ENCODE results near the gene TIGD3.
A peak's percentile ranks its signal among the peaks of the same experiment; 100 is the strongest.

Gene TIGD3

GRCh38 chr11:65351511-65351910, 3.0 kb upstream of the TIGD3 start:
- peaks cover 9% of the 10 kb centered on the region for H3K27me3 Mint-ChIP-seq (ENCODE audit: low read depth)
- H3K9me3 Mint-ChIP-seq = no peaks in the 10 kb centered on the region
- H3K27ac Mint-ChIP-seq = no peak overlapping the region
- H3K4me1 Mint-ChIP-seq (ENCODE audit: low read depth) = peaks cover 16% of the 10 kb centered on the region
- peaks cover 23% of the 10 kb centered on the region for H3K36me3 Mint-ChIP-seq (ENCODE audit: low read depth)
- H3K4me3 Mint-ChIP-seq = no peak overlapping the region

- Mint-ChIP-seq H3K27ac (no peak overlapping the region), H3K9me3 (no peaks in the 10 kb centered on the region), H3K4me3 (no peak overlapping the region), H3K27me3 (ENCODE audit: low read depth) (peaks cover 17% of the 10 kb centered on the region), H3K36me3 (ENCODE audit: low read depth) (peaks cover 21% of the 10 kb centered on the region), H3K4me1 (ENCODE audit: low read depth) (peaks cover 16% of the 10 kb centered on the region)
Observed at GRCh38 chr11:65352783-65353182, 1.8 kb upstream of the TIGD3 start.

GRCh38 chr11:65353376-65353775, 1.2 kb upstream of the TIGD3 start:
- H3K9me3 Mint-ChIP-seq = no peaks in the 10 kb centered on the region
- H3K36me3 Mint-ChIP-seq (ENCODE audit: low read depth) = peaks cover 19% of the 10 kb centered on the region
- H3K27ac Mint-ChIP-seq = no peak overlapping the region
- H3K4me3 Mint-ChIP-seq = peak overlapping the region; percentile 66
- peaks cover 17% of the 10 kb centered on the region for H3K27me3 Mint-ChIP-seq (ENCODE audit: low read depth)
- peaks cover 16% of the 10 kb centered on the region for H3K4me1 Mint-ChIP-seq (ENCODE audit: low read depth)

DNA sequence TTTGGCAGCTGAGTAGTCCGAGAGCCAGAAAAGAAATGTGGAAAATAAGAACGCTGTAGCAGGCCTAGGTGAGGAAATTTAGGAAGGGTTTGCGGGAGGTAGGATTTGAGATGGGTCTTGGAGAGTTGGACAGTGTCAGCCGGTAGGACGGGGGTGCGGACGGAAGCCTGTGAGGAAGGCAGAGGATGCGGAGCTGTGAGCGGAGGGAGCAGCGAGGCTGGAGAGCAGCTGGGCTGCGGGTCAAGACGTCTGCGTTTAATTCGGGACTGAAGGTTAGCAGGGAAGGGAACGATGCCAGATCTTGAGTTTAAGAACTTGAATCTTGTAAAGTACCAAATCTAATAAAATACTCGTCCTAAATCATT, 669 bp upstream of the TIGD3 start:
- Mint-ChIP-seq H3K27ac (peak overlapping the region; percentile 12), H3K9me3 (no peaks in the 10 kb centered on the region), H3K36me3 (ENCODE audit: low read depth) (peaks cover 14% of the 10 kb centered on the region), H3K27me3 (ENCODE audit: low read depth) (peaks cover 17% of the 10 kb centered on the region), H3K4me1 (ENCODE audit: low read depth) (peaks cover 16% of the 10 kb centered on the region), H3K4me3 (peak overlapping the region; percentile 66)

DNA sequence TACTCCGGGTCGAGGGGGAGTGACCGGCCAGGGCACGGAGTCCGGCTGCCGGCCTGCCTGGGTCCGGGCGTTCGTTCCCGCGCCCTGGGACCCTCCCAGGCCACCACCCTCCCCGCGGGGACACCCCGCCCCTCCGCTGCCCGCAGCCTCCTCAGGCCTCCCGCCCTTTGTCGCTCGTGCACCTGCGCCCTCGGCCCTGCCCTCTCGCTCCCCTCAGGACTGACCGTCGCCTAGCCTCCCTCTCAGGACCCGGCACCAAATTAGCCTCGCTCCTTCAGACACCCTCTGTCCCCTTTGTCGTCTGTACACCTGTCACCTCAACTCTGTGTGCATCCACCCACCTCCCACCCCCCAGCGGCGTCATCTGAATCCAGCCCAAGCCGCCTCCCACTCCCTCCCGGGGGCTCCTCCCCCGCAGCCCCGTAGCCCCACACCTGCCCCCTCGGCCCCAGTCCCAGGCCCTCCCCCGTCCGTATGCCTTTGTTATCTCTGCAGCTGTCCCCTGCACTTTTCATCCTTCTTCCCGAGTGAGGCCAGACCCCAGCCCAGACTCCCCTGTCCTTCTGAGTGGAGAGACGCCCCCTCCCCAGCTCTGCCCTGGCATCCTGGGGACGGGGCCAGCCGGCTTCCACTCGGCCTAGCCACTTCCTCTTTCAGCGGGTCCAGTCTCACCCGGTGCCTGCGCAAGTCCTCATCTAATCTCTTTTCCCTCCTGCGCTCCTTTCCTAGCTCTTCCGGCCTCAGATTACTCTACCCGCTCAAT, 643 bp downstream of the TIGD3 start:
- peak overlapping the region; percentile 92 for H3K4me3 Mint-ChIP-seq
- H3K27ac Mint-ChIP-seq = peak overlapping the region; percentile 78
- peaks cover 11% of the 10 kb centered on the region for H3K36me3 Mint-ChIP-seq (ENCODE audit: low read depth)
- H3K4me1 Mint-ChIP-seq (ENCODE audit: low read depth) = peaks cover 15% of the 10 kb centered on the region
- peaks cover 17% of the 10 kb centered on the region for H3K27me3 Mint-ChIP-seq (ENCODE audit: low read depth)
- H3K9me3 Mint-ChIP-seq = no peaks in the 10 kb centered on the region

DNA sequence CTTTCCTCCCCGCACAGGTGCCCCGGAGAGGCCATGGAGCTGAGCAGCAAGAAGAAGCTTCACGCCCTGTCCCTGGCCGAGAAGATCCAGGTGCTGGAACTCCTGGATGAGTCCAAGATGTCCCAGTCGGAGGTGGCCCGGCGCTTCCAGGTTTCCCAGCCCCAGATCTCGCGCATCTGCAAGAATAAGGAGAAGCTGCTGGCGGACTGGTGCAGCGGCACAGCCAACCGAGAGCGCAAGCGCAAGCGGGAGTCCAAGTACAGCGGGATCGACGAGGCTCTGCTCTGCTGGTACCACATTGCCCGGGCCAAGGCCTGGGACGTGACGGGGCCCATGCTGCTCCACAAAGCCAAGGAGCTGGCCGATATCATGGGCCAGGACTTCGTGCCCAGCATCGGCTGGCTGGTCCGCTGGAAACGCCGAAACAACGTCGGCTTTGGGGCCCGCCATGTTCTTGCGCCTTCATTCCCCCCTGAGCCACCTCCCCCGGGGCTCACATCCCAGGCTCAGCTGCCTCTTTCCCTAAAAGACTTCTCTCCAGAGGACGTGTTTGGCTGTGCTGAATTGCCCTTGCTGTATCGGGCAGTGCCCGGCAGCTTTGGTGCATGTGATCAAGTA, 1.3 kb downstream of the TIGD3 start:
- Mint-ChIP-seq H3K4me3 (peak overlapping the region; percentile 92), H3K27ac (peak overlapping the region; percentile 60), H3K9me3 (no peaks in the 10 kb centered on the region), H3K4me1 (ENCODE audit: low read depth) (peaks cover 15% of the 10 kb centered on the region), H3K27me3 (ENCODE audit: low read depth) (peaks cover 17% of the 10 kb centered on the region), H3K36me3 (ENCODE audit: low read depth) (peaks cover 11% of the 10 kb centered on the region)

DNA sequence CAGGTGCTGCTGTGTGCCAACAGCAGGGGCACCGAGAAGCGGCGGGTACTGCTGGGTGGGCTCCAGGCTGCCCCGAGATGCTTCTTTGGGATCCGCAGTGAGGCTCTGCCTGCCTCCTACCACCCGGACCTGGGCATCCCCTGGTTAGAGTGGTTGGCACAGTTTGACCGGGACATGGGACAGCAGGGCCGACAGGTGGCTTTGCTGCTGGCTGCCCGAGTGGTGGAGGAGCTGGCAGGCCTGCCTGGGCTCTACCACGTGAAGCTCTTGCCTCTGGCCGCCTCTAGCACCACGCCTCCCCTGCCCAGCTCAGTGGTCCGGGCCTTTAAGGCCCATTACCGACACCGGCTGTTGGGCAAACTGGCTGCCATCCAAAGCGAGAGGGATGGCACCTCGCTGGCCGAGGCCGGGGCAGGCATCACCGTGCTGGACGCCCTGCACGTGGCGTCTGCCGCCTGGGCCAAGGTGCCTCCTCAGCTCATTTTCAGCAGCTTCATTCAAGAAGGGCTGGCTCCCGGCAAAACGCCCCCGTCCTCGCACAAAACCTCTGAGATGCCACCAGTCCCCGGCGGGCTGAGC, 1.9 kb downstream of the TIGD3 start:
- Mint-ChIP-seq H3K27me3 (ENCODE audit: low read depth) (peaks cover 17% of the 10 kb centered on the region), H3K9me3 (no peaks in the 10 kb centered on the region), H3K27ac (peak overlapping the region; percentile 55), H3K4me1 (ENCODE audit: low read depth) (peaks cover 15% of the 10 kb centered on the region), H3K36me3 (ENCODE audit: low read depth) (peaks cover 10% of the 10 kb centered on the region), H3K4me3 (peak overlapping the region; percentile 72)

GRCh38 chr11:65357856-65358356, 3.4 kb downstream of the TIGD3 start:
- peaks cover 17% of the 10 kb centered on the region for H3K27me3 Mint-ChIP-seq (ENCODE audit: low read depth)
- no peaks in the 10 kb centered on the region for H3K36me3 Mint-ChIP-seq (ENCODE audit: low read depth)
- H3K4me3 Mint-ChIP-seq = no peak overlapping the region
- no peak overlapping the region for H3K27ac Mint-ChIP-seq
- H3K9me3 Mint-ChIP-seq = no peaks in the 10 kb centered on the region
- H3K4me1 Mint-ChIP-seq (ENCODE audit: low read depth) = peaks cover 15% of the 10 kb centered on the region

DNA sequence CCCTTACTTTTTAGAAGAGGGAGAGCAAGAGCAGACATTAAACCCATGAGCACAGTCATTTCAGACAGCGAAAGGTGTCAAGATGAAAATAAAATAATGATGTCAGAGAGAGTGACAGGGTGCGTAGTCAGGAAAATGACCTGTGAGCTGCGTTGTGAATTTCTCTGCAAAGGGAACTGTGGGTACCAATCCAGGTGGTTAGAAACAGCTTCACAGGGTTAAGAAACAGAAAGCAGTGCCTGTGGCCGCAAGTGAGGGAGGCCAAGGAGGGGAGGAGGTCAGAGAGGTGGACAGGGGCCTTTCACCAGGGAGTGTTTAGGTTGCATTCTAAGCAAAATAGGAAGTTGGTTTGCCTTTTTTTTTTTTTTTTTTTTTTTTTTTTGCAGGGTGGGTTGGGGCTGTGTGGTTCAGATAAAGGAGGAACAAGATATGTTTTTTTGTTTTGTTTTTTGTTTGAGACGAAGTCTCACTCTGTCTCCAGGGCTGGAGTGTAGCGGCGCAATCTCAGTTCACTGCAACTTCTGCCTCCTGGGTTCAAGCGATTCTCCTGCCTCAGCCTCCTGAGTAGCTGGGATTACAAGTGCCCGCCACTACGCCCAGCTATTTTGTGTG, 7.9 kb downstream of the TIGD3 start:
- peaks cover under 1% of the 10 kb centered on the region for H3K27me3 Mint-ChIP-seq (ENCODE audit: low read depth)
- peaks cover 9% of the 10 kb centered on the region for H3K4me1 Mint-ChIP-seq (ENCODE audit: low read depth)
- no peaks in the 10 kb centered on the region for H3K36me3 Mint-ChIP-seq (ENCODE audit: low read depth)
- H3K4me3 Mint-ChIP-seq = no peak overlapping the region
- H3K27ac Mint-ChIP-seq = no peak overlapping the region
- H3K9me3 Mint-ChIP-seq = no peaks in the 10 kb centered on the region

GRCh38 chr11:65362966-65363365, 8.4 kb downstream of the TIGD3 start:
- H3K9me3 Mint-ChIP-seq = no peaks in the 10 kb centered on the region
- H3K27me3 Mint-ChIP-seq (ENCODE audit: low read depth) = no peaks in the 10 kb centered on the region
- no peak overlapping the region for H3K4me3 Mint-ChIP-seq
- H3K27ac Mint-ChIP-seq = no peak overlapping the region
- H3K4me1 Mint-ChIP-seq (ENCODE audit: low read depth) = peaks cover 9% of the 10 kb centered on the region
- H3K36me3 Mint-ChIP-seq (ENCODE audit: low read depth) = no peaks in the 10 kb centered on the region

DNA sequence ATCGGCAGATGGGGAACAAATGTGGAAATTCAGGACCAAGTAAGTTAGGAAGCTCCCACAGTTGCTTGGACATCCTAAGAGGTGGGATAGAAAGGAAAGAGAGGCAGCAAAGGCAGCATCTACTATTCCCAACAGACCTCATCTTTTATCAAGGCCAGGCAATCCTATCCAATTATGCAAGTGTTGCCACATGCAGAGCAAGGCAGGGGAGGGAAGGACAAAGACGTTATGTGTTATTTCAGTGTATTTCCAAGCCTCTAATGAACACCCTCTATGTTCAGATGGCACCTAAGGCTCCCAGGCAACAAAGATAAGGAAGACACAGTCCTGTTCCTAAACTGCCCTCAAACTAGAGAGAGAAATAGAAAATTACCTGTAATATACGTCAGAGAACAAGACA, 9.2 kb downstream of the TIGD3 start:
- Mint-ChIP-seq H3K27me3 (ENCODE audit: low read depth) (peaks cover under 1% of the 10 kb centered on the region), H3K9me3 (no peaks in the 10 kb centered on the region), H3K36me3 (ENCODE audit: low read depth) (no peaks in the 10 kb centered on the region), H3K4me1 (ENCODE audit: low read depth) (peaks cover 9% of the 10 kb centered on the region), H3K27ac (no peak overlapping the region), H3K4me3 (no peak overlapping the region)

GRCh38 chr11:65366340-65366773, 11.8 kb downstream of the TIGD3 start:
- H3K4me3 Mint-ChIP-seq = no peak overlapping the region
- H3K36me3 Mint-ChIP-seq (ENCODE audit: low read depth) = no peaks in the 10 kb centered on the region
- H3K27me3 Mint-ChIP-seq (ENCODE audit: low read depth) = peaks cover 5% of the 10 kb centered on the region
- no peak overlapping the region for H3K27ac Mint-ChIP-seq
- no peaks in the 10 kb centered on the region for H3K9me3 Mint-ChIP-seq
- peaks cover 9% of the 10 kb centered on the region for H3K4me1 Mint-ChIP-seq (ENCODE audit: low read depth)

GRCh38 chr11:65370659-65371049, 16.1 kb downstream of the TIGD3 start:
- H3K27me3 Mint-ChIP-seq (ENCODE audit: low read depth) = peaks cover 5% of the 10 kb centered on the region
- H3K4me1 Mint-ChIP-seq (ENCODE audit: low read depth) = peaks cover 8% of the 10 kb centered on the region
- no peaks in the 10 kb centered on the region for H3K36me3 Mint-ChIP-seq (ENCODE audit: low read depth)
- no peak overlapping the region for H3K4me3 Mint-ChIP-seq
- no peak overlapping the region for H3K27ac Mint-ChIP-seq
- no peaks in the 10 kb centered on the region for H3K9me3 Mint-ChIP-seq

DNA sequence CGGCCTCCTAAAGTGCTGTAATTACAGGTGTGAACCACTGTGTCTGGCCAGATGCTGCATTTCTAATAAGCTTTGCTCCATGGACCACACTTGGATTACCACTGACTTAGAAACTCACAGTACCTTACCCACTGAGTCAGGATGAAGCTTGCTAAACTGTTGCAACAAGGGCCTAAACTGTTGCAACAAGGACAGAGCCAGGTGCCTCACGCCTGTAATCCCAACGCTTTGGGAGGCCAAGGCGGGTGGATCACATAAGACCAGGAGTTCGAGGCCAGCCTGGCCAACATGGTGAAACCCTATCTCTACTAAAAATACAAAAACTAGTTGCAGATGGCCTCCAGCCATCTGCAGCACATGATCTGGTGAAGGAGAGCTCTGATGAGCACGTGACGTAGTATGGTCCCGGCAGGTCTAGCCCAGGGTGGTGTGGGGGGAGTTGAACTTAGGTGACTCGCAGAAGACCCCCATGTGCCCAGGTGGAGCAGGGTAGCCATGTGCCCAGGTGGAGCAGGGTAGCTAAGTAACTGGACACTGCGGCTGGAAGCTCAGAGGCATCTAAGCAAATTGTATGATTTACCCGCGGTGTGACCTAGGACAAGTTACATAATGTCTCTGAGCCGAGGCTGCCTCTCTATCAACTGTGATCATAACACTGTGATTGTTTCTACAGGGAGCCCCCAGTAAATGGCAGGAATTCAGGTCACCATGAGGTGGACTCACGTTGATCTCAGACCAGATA, 19.5 kb downstream of the TIGD3 start:
- no peaks in the 10 kb centered on the region for H3K4me1 Mint-ChIP-seq (ENCODE audit: low read depth)
- H3K4me3 Mint-ChIP-seq = no peak overlapping the region
- H3K27me3 Mint-ChIP-seq (ENCODE audit: low read depth) = peaks cover 2% of the 10 kb centered on the region
- H3K36me3 Mint-ChIP-seq (ENCODE audit: low read depth) = no peaks in the 10 kb centered on the region
- no peak overlapping the region for H3K27ac Mint-ChIP-seq
- no peaks in the 10 kb centered on the region for H3K9me3 Mint-ChIP-seq

Measured in T-helper 1 cell treated with Interleukin-12 subunit alpha and Interleukin-12 subunit beta and Interleukin-4 antibody, amounts not matched to agents 30 μg/mL and 1 μg/mL, for 36 hours (primary cell).